Spleen (tissue), 11 donors: ENCODE measurements around the gene SCRN1. TPM values are rescaled to one million over a fixed set of nuclear protein-coding genes. Genes with fewer than 3 reads are reported as not detected.

ENCODE experiments used
- DNase-seq: peaks from one replicate; pipeline ENCODE4 v3.0.0-alpha.2; 2020
- H3K27ac ChIP-seq, 8 donors: fragments of 200-600 bp; sonication (generic) in 7 of 8; 1 replicate in 4 of 8; 2 replicates in 4 of 8; pipeline versions ENCODE4 v1.5.0 to v1.8.0; 2016 to 2021; ENCODE audit warnings: inconsistent platforms in 4 of 8, mild to moderate bottlenecking in 4 of 8, moderate library complexity in 1 of 8
- H3K27me3 ChIP-seq, 7 donors: fragments of 200-600 bp; sonication (generic) in 6 of 7; replicated peaks in 1 of 7; 1 replicate in 4 of 7; 2 replicates in 3 of 7; pipeline versions ENCODE4 v1.5.0 to v1.8.0; 2016 to 2021; ENCODE audit warnings: inconsistent platforms in 3 of 7, mild to moderate bottlenecking in 1 of 7
- H3K36me3 ChIP-seq, 6 donors: fragments of 200-600 bp; sonication (generic) in 5 of 6; 1 replicate in 4 of 6; 2 replicates in 2 of 6; pipeline versions ENCODE4 v1.5.0 to v1.8.0; 2016 to 2021; ENCODE audit warnings: inconsistent platforms in 2 of 6
- H3K4me1 ChIP-seq, 6 donors: fragments of 200-600 bp; sonication (generic) in 5 of 6; 1 replicate in 3 of 6; 2 replicates in 3 of 6; pipeline versions ENCODE4 v1.5.0 to v1.8.0; 2016 to 2021; ENCODE audit warnings: inconsistent platforms in 3 of 6
- H3K4me3 ChIP-seq, 8 donors: fragments of 200-600 bp; sonication (generic) in 7 of 8; 1 replicate in 4 of 8; 2 replicates in 4 of 8; pipeline versions ENCODE4 v1.5.0 to v1.8.0; 2016 to 2021; ENCODE audit warnings: inconsistent platforms in 4 of 8, mild to moderate bottlenecking in 4 of 8, moderate library complexity in 2 of 8
- H3K9me3 ChIP-seq, 8 donors: fragments of 200-600 bp; sonication (generic) in 7 of 8; 1 replicate in 4 of 8; 2 replicates in 4 of 8; pipeline versions ENCODE4 v1.5.0 to v1.8.0; 2016 to 2021; ENCODE audit warnings: inconsistent platforms in 4 of 8
- CTCF ChIP-seq, 11 experiments: fragments of 200-600 bp in 7 of 11; fragments of 450-650 bp in 4 of 11; sonication (generic) in 4 of 11; IDR thresholded peaks in 8 of 11; conservative IDR thresholded peaks in 3 of 11; 1 replicate in 7 of 11; 2 replicates in 4 of 11; pipeline versions ENCODE4 v1.4.0 to v1.8.0; 2016 to 2021; ENCODE audit warnings: antibody characterized with exemption in 11 of 11, inconsistent platforms in 4 of 11, mild to moderate bottlenecking in 1 of 11
- POLR2A ChIP-seq, 3 donors: fragments of 450-650 bp; IDR thresholded peaks; one replicate each; pipeline ENCODE4 v1.5.1; 2017; ENCODE audit warnings: antibody characterized with exemption in 3 of 3, mild to moderate bottlenecking in 1 of 3
- POLR2AphosphoS5 ChIP-seq, 3 donors: sonication (generic); formaldehyde crosslinking; IDR thresholded peaks; one replicate each; pipeline ENCODE4 v1.5.1; 2017; ENCODE audit warnings: antibody characterized with exemption in 3 of 3
- WGBS, 5 donors: extraction: QIAGEN DNeasy Blood & Tissue Kit in 3 of 5; methylation state at CpG; one replicate each; pipeline versions ENCODE4 v1.1.5 to v1.1.7; 2013 to 2018; 5-methylcytosine and 5-hydroxymethylcytosine counted together
- intact Hi-C: fragments of 100-400 bp; cut with DNase I; formaldehyde crosslinking; loops from one replicate; pipeline ENCODE4 v1.15.0; 2023; ENCODE audit warnings: low total_unique reads
- polyA plus RNA-seq, 3 donors: library from polyadenylated mRNA; stranded (reverse); fragments of 200-250 nt; gene quantifications; one replicate each; pipeline ENCODE4 v1.2.1, GENCODE V29; 2013
- total RNA-seq, 7 donors: library from RNA; depleted of rRNA in 3 of 7; stranded (reverse); fragments of >200 nt in 3 of 7; fragmentation: NEBNext Ultra II Directional in 4 of 7; extraction: Animal tissue kit (Norgen Biotek cat#: 25700) in 4 of 7; gene quantifications; one replicate each; pipeline versions ENCODE4 v1.1.0 to v1.2.1, GENCODE V29; 2016 to 2021
- donor health status: healthy with polysubstance abuse.
- donor health status: DM: no; HTN: no; CAD: no; lungs with moderate emphysema.
- donor health status: DM: no; HTN: no; CAD: no.
- donor health status: Bipolar disorder and iron deficiency.
- donor health status: healthy.
- donor health status: DM: no; HTN: no; CAD: no.
- donor health status: DM: yes; HTN: yes; CAD: no.

Gene SCRN1
- total and polyA plus RNA-seq, 10 donors, result 5.4 to 27.8 (median 16.4) TPM

GRCh38 chr7:30001998-30002397 is 12.4 kb upstream of the SCRN1 start:
- intact Hi-C loops, result no loop called here
- no peaks in the 10 kb centered on the region for H3K4me1 ChIP-seq
- no peaks in the 10 kb centered on the region for H3K27me3 ChIP-seq
- WGBS, 5 donors, result 66 to 87% (median 84%) methylated on average over 2 of the region's 2 CpGs
- peaks cover 0 to 3% (median 1%) of the 10 kb centered on the region in 8 donors for H3K9me3 ChIP-seq
- H3K4me3 ChIP-seq, result no peak overlapping the region
- DNase-seq, result no peak
- TF ChIP-seq POLR2AphosphoS5 (IDR thresholded peaks at IDR 0.05) (no peak), POLR2A (IDR thresholded peaks at IDR 0.05) (no peak), CTCF (IDR thresholded peaks at IDR 0.05 in 8 of 11, conservative IDR thresholded peaks at IDR 0.05 in 3 of 11) (no peak)
- no peaks in the 10 kb centered on the region for H3K36me3 ChIP-seq
- no peak overlapping the region for H3K27ac ChIP-seq

GRCh38 chr7:29998489-29998888 is 8.9 kb upstream of the SCRN1 start:
- Histone ChIP-seq H3K36me3 (no peaks in the 10 kb centered on the region), H3K27ac (no peak overlapping the region), H3K9me3 (peaks cover 1 to 32% (median 26%) of the 10 kb centered on the region in 8 donors), H3K4me1 (no peaks in the 10 kb centered on the region), H3K4me3 (no peak overlapping the region), H3K27me3 (no peaks in the 10 kb centered on the region)
- DNase-seq, result no peak
- intact Hi-C loops, result no loop called here
- TF ChIP-seq POLR2A (IDR thresholded peaks at IDR 0.05) (no peak), POLR2AphosphoS5 (IDR thresholded peaks at IDR 0.05) (no peak), CTCF (IDR thresholded peaks at IDR 0.05 in 8 of 11, conservative IDR thresholded peaks at IDR 0.05 in 3 of 11) (no peak)

DNA sequence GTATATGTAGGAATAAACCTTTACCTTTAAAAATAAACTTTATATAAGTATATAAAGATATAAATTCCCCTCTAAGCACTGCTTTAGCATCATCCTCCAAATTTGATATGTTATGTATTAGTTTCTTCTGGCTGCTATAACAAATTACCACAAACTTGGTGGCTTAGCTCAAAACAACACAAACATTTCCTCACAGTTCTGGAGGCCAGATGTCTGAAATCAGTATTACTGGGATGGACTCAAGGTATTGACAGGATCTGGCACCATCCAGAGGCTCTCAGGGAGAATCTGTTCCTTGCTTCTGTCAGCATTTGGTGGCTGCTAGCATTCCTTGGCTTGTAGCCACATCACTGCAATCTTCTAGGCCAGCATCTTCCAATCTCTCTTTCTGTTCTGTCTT is 6.7 kb upstream of the SCRN1 start:
- peaks cover 7 to 47% (median 42%) of the 10 kb centered on the region in 8 donors for H3K9me3 ChIP-seq
- no peak for DNase-seq
- no peaks in the 10 kb centered on the region for H3K4me1 ChIP-seq
- intact Hi-C loops, result no loop called here
- TF ChIP-seq POLR2A (IDR thresholded peaks at IDR 0.05) (no peak), CTCF (IDR thresholded peaks at IDR 0.05 in 8 of 11, conservative IDR thresholded peaks at IDR 0.05 in 3 of 11) (no peak), POLR2AphosphoS5 (IDR thresholded peaks at IDR 0.05) (no peak)
- no peak overlapping the region for H3K27ac ChIP-seq
- H3K36me3 ChIP-seq, result no peaks in the 10 kb centered on the region
- H3K27me3 ChIP-seq, result no peaks in the 10 kb centered on the region
- H3K4me3 ChIP-seq, result no peak overlapping the region

GRCh38 chr7:29995652-29996051 is 6.1 kb upstream of the SCRN1 start:
- Histone ChIP-seq H3K27ac (no peak overlapping the region), H3K4me3 (no peak overlapping the region), H3K4me1 (peaks cover 0 to under 1% (median 0%) of the 10 kb centered on the region in 6 donors), H3K9me3 (peaks cover 7 to 47% (median 42%) of the 10 kb centered on the region in 8 donors), H3K36me3 (no peaks in the 10 kb centered on the region), H3K27me3 (peaks cover 0 to 7% (median 0%) of the 10 kb centered on the region in 7 donors)
- DNase-seq, result no peak
- TF ChIP-seq CTCF (IDR thresholded peaks at IDR 0.05 in 8 of 11, conservative IDR thresholded peaks at IDR 0.05 in 3 of 11) (no peak), POLR2A (IDR thresholded peaks at IDR 0.05) (no peak), POLR2AphosphoS5 (IDR thresholded peaks at IDR 0.05) (no peak)
- intact Hi-C loops, result no loop called here
